K562 (cell line): ENCODE measurements around the gene NAPA. TPM values are rescaled to one million over a fixed set of nuclear protein-coding genes. Genes with fewer than 3 reads are reported as not detected.

Experiments
- ATAC-seq: fragments of 200-7000 bp; cut with Tn5 transposase; 3 replicates; pipeline ENCODE4 v1.9.1; 2020; ENCODE audit warnings: moderate library complexity
- BruUV-seq: library from RNA; stranded (reverse); fragments of 400-500 nt; replicated peaks from 2 replicates; lab custom pipeline; 2021; lab: Mats Ljungman, UMichigan
- CTCF ChIA-PET: fragments of 300-600 bp; formaldehyde crosslinking; extraction: SDS; loops from one replicate; lab custom pipeline; 2021; ENCODE audit warnings: low intra/inter-chr PET ratio; lab: Yijun Ruan, JAX
- POLR2A ChIA-PET: fragments of 300-600, 350-650 bp; sonication (Branson Sonifier 250); formaldehyde crosslinking; extraction: SDS; loops from one replicate; lab custom pipeline; 2021; ENCODE audit warnings: antibody characterized with exemption, inconsistent platforms; lab: Yijun Ruan, JAX
- DNase-seq, 4 experiments: peaks; one replicate each; pipeline versions ENCODE4 v3.0.0 to v3.0.0-alpha.2; 2011 to 2018; ENCODE audit warnings: low spot score in 3 of 4, mixed read lengths in 3 of 4; ENCODE audit errors: extremely low read depth in 1 of 4
- FAIRE-seq: peaks from 2 replicates; lab custom pipeline; 2011; peaks lifted over from hg19 to GRCh38; lab: Jason Lieb, UNC
- H2AFZ ChIP-seq: 2 replicates; pipeline ENCODE4 v1.6.0; 2011; ENCODE audit warnings: low read depth, low read length, control low read depth, inconsistent platforms
- H3K27ac ChIP-seq: fragments of 200-600 bp; 3 replicates; pipeline ENCODE4 v1.8.0; 2011; ENCODE audit warnings: low read depth, mild to moderate bottlenecking, control low read depth, inconsistent platforms, low read length, moderate library complexity, mixed read lengths; ENCODE audit errors: extremely low read depth
- H3K27me3 ChIP-seq, 2 experiments: fragments of 300-600 bp in 1 of 2; 2 replicates in 1 of 2; 3 replicates in 1 of 2; pipeline versions ENCODE4 v1.6.0 to v1.8.0; 2011; ENCODE audit warnings: inconsistent platforms in 2 of 2, low read length in 2 of 2, mild to moderate bottlenecking in 1 of 2, mixed read lengths in 1 of 2, moderate library complexity in 1 of 2; ENCODE audit not compliant: control insufficient read depth in 2 of 2, insufficient read depth in 2 of 2
- H3K36me3 ChIP-seq: fragments of 300-600 bp; 3 replicates; pipeline ENCODE4 v1.8.0; 2011; ENCODE audit warnings: mild to moderate bottlenecking, low read length, inconsistent platforms; ENCODE audit not compliant: control insufficient read depth, insufficient read depth
- H3K4me1 ChIP-seq, 2 experiments: fragments of 200-600 bp in 1 of 2; replicated peaks in 1 of 2; 2 replicates in 1 of 2; 3 replicates in 1 of 2; pipeline versions ENCODE4 v1.5.1 to v1.8.0; 2011; ENCODE audit warnings: inconsistent platforms in 2 of 2, low read length in 2 of 2, mild to moderate bottlenecking in 1 of 2, mixed read lengths in 1 of 2, moderate library complexity in 1 of 2; ENCODE audit not compliant: control insufficient read depth in 2 of 2, insufficient read depth in 2 of 2
- H3K4me2 ChIP-seq: 2 replicates; pipeline ENCODE4 v1.6.1; 2011; ENCODE audit warnings: low read length, control low read depth, inconsistent platforms, mixed read lengths; ENCODE audit not compliant: insufficient read depth
- H3K4me3 ChIP-seq: fragments of 200-600 bp; sonication (generic), shearing (Covaris generic); 2 replicates; pipeline ENCODE4 v1.5.1; 2016; ENCODE audit warnings: control low read depth, inconsistent platforms
- H3K79me2 ChIP-seq: fragments of 200-600 bp; 3 replicates; pipeline ENCODE4 v1.8.0; 2011; ENCODE audit warnings: low read length, inconsistent platforms; ENCODE audit not compliant: control insufficient read depth, insufficient read depth
- H3K9ac ChIP-seq, 2 experiments: 2 replicates each; pipeline versions ENCODE4 v1.6.0 to v1.6.1; 2011; ENCODE audit warnings: low read depth in 2 of 2, low read length in 2 of 2, control low read depth in 1 of 2, inconsistent platforms in 1 of 2, mild to moderate bottlenecking in 1 of 2, mixed read lengths in 1 of 2; ENCODE audit not compliant: insufficient read depth in 1 of 2
- H3K9me1 ChIP-seq: one replicate; pipeline ENCODE4 v1.6.0; 2011; ENCODE audit warnings: inconsistent platforms, mild to moderate bottlenecking, low read length, moderate library complexity; ENCODE audit not compliant: control insufficient read depth, insufficient read depth
- H3K9me3 ChIP-seq: replicated peaks from 2 replicates; pipeline ENCODE4 v1.5.1; 2011; ENCODE audit warnings: low read depth, low read length, inconsistent platforms; ENCODE audit not compliant: control insufficient read depth, insufficient read depth
- H4K20me1 ChIP-seq: replicated peaks from 2 replicates; pipeline ENCODE4 v1.6.1; 2011; ENCODE audit warnings: low read length, inconsistent platforms, mixed read lengths; ENCODE audit not compliant: control insufficient read depth, insufficient read depth
- ARHGAP35 ChIP-seq: fragments of 450-650 bp; IDR thresholded peaks from 2 replicates; pipeline ENCODE4 v1.6.1; 2018; ENCODE audit not compliant: partially characterized antibody
- NCOA1 ChIP-seq: fragments of 450-650 bp; IDR thresholded peaks from 2 replicates; pipeline ENCODE4 v1.6.1; 2016; ENCODE audit warnings: low read depth
- ZNF583 ChIP-seq: fragments of 250-450 bp; sonication (Bioruptor Pico); IDR thresholded peaks from 2 replicates; pipeline ENCODE4 v1.4.0; 2020
- WGBS: fragments of 100-300 bp; shearing (Covaris generic); methylation state at CpG from one replicate; pipeline ENCODE4 v1.1.6; 2016; ENCODE audit warnings: low coverage, mixed read lengths; ENCODE audit not compliant: insufficient coverage; ENCODE audit errors: missing lambda C conversion rate; 5-methylcytosine and 5-hydroxymethylcytosine counted together
- in situ Hi-C: fragments of 300-500 bp; cut with MboI; formaldehyde crosslinking; loops from 4 replicates; pipeline ENCODE4 v1.15.0; 2018; ENCODE audit warnings: inconsistent platforms, mixed read lengths
- intact Hi-C: fragments of 100-400 bp; cut with micrococcal nuclease; formaldehyde crosslinking; loops from 2 replicates; pipeline ENCODE4 v1.14.2; 2022
- polyA plus RNA-seq, 8 experiments: library from polyadenylated mRNA; depleted of rRNA in 4 of 8; stranded (reverse) in 5 of 8; unstranded in 3 of 8; fragments of >200 nt; fragmentation: Nextera tagmentation in 2 of 8; fragmentation: Illumina TruSeq in 1 of 8; extraction: Ambion mirVana in 2 of 8; extraction: Trizol in 1 of 8; gene quantifications; 2 replicates each; pipeline versions ENCODE4 v1.2.1 to v1.2.3, GENCODE V29; 2011 to 2014; ENCODE audit warnings: inconsistent platforms in 1 of 8, missing spikeins in 1 of 8
- total RNA-seq, 7 experiments: library from RNA; depleted of rRNA in 6 of 7; stranded (reverse); fragments of >200 nt in 6 of 7; fragmentation: Illumina TruSeq in 2 of 7; extraction: Trizol in 2 of 7; gene quantifications; 2 replicates each; pipeline versions ENCODE4 v1.2.1 to v1.2.3, GENCODE V29; 2011 to 2021; ENCODE audit warnings: low replicate concordance in 1 of 7
- TF ChIP-seq, protein P1 (sequence below): fragments of 450-650 bp; IDR thresholded peaks from 2 replicates; pipeline ENCODE4 v1.6.1; 2016; ENCODE audit warnings: borderline replicate concordance

The NAPA gene
- total and polyA plus RNA-seq, 9 of the 15 experiments (the other 6 are each of a cell fraction or from before 2014, with no cell fraction given), result 5.4 to 98.6 (median 77.5) TPM

DNA sequence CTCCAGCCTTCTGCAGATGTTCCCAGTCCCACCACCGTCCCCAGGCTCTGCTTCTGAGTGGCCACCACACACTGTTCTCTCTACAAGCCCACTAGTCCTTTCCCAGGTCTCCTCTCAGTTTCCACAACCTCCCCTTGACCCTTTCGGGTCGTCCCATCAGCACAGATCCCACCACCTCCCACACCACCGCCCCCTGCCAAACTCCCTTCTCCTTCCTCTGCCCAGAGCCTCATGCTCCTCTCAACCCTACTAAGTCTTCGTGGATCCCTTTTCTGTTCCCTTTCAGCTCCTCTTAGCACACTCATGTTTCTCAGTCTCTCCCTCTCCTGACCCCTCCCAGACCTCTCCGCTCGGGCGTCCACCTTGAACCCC, 1.9 kb downstream of the NAPA start:
- ChIA-PET POLR2A (interaction anchor here (0.6 to 2.3 kb wide), 4 partner anchors 9 to 64 kb away, joined by 3 to 8 read pairs (median 3); partner anchors contain the start of gene KPTN), CTCF (no interaction called here)
- H3K9me3 ChIP-seq, result no peaks in the 10 kb centered on the region
- TF ChIP-seq ZNF583 (no peak), ARHGAP35 (peak; percentile 49), NCOA1 (0 out of 2 replicates have a peak, but pooled peaks have one; percentile 16)
- TF ChIP-seq, protein P1, sequence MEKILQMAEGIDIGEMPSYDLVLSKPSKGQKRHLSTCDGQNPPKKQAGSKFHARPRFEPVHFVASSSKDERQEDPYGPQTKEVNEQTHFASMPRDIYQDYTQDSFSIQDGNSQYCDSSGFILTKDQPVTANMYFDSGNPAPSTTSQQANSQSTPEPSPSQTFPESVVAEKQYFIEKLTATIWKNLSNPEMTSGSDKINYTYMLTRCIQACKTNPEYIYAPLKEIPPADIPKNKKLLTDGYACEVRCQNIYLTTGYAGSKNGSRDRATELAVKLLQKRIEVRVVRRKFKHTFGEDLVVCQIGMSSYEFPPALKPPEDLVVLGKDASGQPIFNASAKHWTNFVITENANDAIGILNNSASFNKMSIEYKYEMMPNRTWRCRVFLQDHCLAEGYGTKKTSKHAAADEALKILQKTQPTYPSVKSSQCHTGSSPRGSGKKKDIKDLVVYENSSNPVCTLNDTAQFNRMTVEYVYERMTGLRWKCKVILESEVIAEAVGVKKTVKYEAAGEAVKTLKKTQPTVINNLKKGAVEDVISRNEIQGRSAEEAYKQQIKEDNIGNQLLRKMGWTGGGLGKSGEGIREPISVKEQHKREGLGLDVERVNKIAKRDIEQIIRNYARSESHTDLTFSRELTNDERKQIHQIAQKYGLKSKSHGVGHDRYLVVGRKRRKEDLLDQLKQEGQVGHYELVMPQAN, result 0 out of 2 replicates have a peak, but pooled peaks have one; percentile 15
- H3K4me2 ChIP-seq, result peak overlapping the region; percentile 74
- H3K9me1 ChIP-seq, result no peaks in the 10 kb centered on the region
- H3K36me3 ChIP-seq, result peaks cover 28% of the 10 kb centered on the region; the same call in 2 of the 3 replicates
- H3K27ac ChIP-seq, result peak overlapping the region; percentile 61
- H3K27me3 ChIP-seq, result no peaks in the 10 kb centered on the region
- no peak overlapping the region for H2AFZ ChIP-seq
- DNase-seq (no peak), ATAC-seq (no peak), FAIRE-seq (no peak)
- intact Hi-C loops, result no loop called here
- BruUV-seq, result no TSS peak
- peak overlapping the region; percentile 46 to 82 for H3K9ac ChIP-seq
- in situ Hi-C loops, result no loop called here
- H3K4me1 ChIP-seq, result peaks cover 20 to 50% of the 10 kb centered on the region in 2 experiments
- H3K4me3 ChIP-seq, result peak overlapping the region; percentile 96
- WGBS, result 22% methylated on average over 7 of the region's 8 CpGs
- H4K20me1 ChIP-seq, result peaks cover 11% of the 10 kb centered on the region
- peaks cover 67% of the 10 kb centered on the region for H3K79me2 ChIP-seq
